Gastrocnemius medialis (tissue), 4 donors: Measurements from ENCODE around the gene AMH.

ENCODE experiments used
- POLR2A ChIP-seq, 2 donors: fragments of 450-650 bp; IDR thresholded peaks; one replicate each; pipeline ENCODE4 v1.6.1; 2017; ENCODE audit warnings: antibody characterized with exemption in 2 of 2, mild to moderate bottlenecking in 2 of 2, moderate library complexity in 2 of 2
- TF ChIP-seq, protein P1 (sequence below), 5 experiments: fragments of 450-650 bp in 3 of 5; fragments of 200-600 bp in 2 of 5; sonication (generic) in 2 of 5; IDR thresholded peaks in 4 of 5; conservative IDR thresholded peaks in 1 of 5; 1 replicate in 4 of 5; 2 replicates in 1 of 5; pipeline ENCODE4 v1.5.1; 2016 to 2019; ENCODE audit warnings: antibody characterized with exemption in 5 of 5, mild to moderate bottlenecking in 3 of 5, moderate library complexity in 3 of 5

GRCh38 chr19:2221918-2222317 lies 27.2 kb upstream of the AMH start:
- TF ChIP-seq, protein P1, sequence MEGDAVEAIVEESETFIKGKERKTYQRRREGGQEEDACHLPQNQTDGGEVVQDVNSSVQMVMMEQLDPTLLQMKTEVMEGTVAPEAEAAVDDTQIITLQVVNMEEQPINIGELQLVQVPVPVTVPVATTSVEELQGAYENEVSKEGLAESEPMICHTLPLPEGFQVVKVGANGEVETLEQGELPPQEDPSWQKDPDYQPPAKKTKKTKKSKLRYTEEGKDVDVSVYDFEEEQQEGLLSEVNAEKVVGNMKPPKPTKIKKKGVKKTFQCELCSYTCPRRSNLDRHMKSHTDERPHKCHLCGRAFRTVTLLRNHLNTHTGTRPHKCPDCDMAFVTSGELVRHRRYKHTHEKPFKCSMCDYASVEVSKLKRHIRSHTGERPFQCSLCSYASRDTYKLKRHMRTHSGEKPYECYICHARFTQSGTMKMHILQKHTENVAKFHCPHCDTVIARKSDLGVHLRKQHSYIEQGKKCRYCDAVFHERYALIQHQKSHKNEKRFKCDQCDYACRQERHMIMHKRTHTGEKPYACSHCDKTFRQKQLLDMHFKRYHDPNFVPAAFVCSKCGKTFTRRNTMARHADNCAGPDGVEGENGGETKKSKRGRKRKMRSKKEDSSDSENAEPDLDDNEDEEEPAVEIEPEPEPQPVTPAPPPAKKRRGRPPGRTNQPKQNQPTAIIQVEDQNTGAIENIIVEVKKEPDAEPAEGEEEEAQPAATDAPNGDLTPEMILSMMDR (IDR thresholded peaks at IDR 0.05 in 4 of 5, conservative IDR thresholded peaks at IDR 0.05 in 1 of 5), result peak in 4 of 5 experiments; percentile 12 to 33 (median 14)
- TF ChIP-seq POLR2A (IDR thresholded peaks at IDR 0.05), result no peak
